ENCODE data around the gene KCNJ2.

KCNJ2 gene

GRCh38 chr17:70158591-70158990 lies 10.7 kb upstream of the KCNJ2 start:
- DNase-seq (ENCODE audit: low read depth in 1 of 2, low spot score in 1 of 2), result no peak

- no peak for DNase-seq (ENCODE audit: low read depth in 1 of 2, low spot score in 1 of 2)
Observed at GRCh38 chr17:70159980-70160379, 9.4 kb upstream of the KCNJ2 start.

GRCh38 chr17:70161519-70161918 lies 7.8 kb upstream of the KCNJ2 start:
- DNase-seq (ENCODE audit: low read depth in 1 of 2, low spot score in 1 of 2), result no peak

- DNase-seq (ENCODE audit: low read depth in 1 of 2, low spot score in 1 of 2), result no peak
Observed at GRCh38 chr17:70165383-70165782, 3.9 kb upstream of the KCNJ2 start.

- DNase-seq (ENCODE audit: low read depth in 1 of 2, low spot score in 1 of 2), result no peak
Observed at GRCh38 chr17:70166615-70167014, 2.7 kb upstream of the KCNJ2 start.

- DNase-seq (ENCODE audit: low read depth in 1 of 2, low spot score in 1 of 2), result no peak
Observed at GRCh38 chr17:70168044-70168976, 1.0 kb upstream of the KCNJ2 start.

- DNase-seq (ENCODE audit: low read depth in 1 of 2, low spot score in 1 of 2), result no peak
Observed at GRCh38 chr17:70169709-70170597, 621 bp downstream of the KCNJ2 start.

GRCh38 chr17:70171159-70171558 lies 1.8 kb downstream of the KCNJ2 start:
- no peak for DNase-seq (ENCODE audit: low read depth in 1 of 2, low spot score in 1 of 2)

GRCh38 chr17:70172449-70172848 lies 3.1 kb downstream of the KCNJ2 start:
- DNase-seq (ENCODE audit: low read depth in 1 of 2, low spot score in 1 of 2), result no peak

- DNase-seq (ENCODE audit: low read depth in 1 of 2, low spot score in 1 of 2), result no peak
Observed at GRCh38 chr17:70172923-70173322, 3.6 kb downstream of the KCNJ2 start.

GRCh38 chr17:70173681-70174080 lies 4.3 kb downstream of the KCNJ2 start:
- no peak for DNase-seq (ENCODE audit: low read depth in 1 of 2, low spot score in 1 of 2)

GRCh38 chr17:70181376-70181775 lies 12.0 kb downstream of the KCNJ2 start:
- DNase-seq (ENCODE audit: low read depth in 1 of 2, low spot score in 1 of 2), result no peak

GRCh38 chr17:70181866-70182265 lies 12.5 kb downstream of the KCNJ2 start:
- DNase-seq (ENCODE audit: low read depth in 1 of 2, low spot score in 1 of 2), result no peak

- no peak for DNase-seq (ENCODE audit: low read depth in 1 of 2, low spot score in 1 of 2)
Observed at GRCh38 chr17:70183508-70183907, 14.2 kb downstream of the KCNJ2 start.

GRCh38 chr17:70184207-70184606 lies 14.9 kb downstream of the KCNJ2 start:
- DNase-seq (ENCODE audit: low read depth in 1 of 2, low spot score in 1 of 2), result no peak

- DNase-seq (ENCODE audit: low read depth in 1 of 2, low spot score in 1 of 2), result no peak
Observed at GRCh38 chr17:70184770-70185169, 15.4 kb downstream of the KCNJ2 start.

- no peak for DNase-seq (ENCODE audit: low read depth in 1 of 2, low spot score in 1 of 2)
Observed at GRCh38 chr17:70185285-70185684, 16.0 kb downstream of the KCNJ2 start.

- DNase-seq (ENCODE audit: low read depth in 1 of 2, low spot score in 1 of 2), result no peak
Observed at GRCh38 chr17:70187383-70187782, 18.1 kb downstream of the KCNJ2 start.

GRCh38 chr17:70190959-70191805 lies 21.9 kb downstream of the KCNJ2 start:
- no peak for DNase-seq (ENCODE audit: low read depth in 1 of 2, low spot score in 1 of 2)

- DNase-seq (ENCODE audit: low read depth in 1 of 2, low spot score in 1 of 2), result no peak
Observed at GRCh38 chr17:70195091-70195490, 25.8 kb downstream of the KCNJ2 start.

GRCh38 chr17:70201872-70202419 lies 32.6 kb downstream of the KCNJ2 start:
- no peak for DNase-seq (ENCODE audit: low read depth in 1 of 2, low spot score in 1 of 2)
